Muscle of leg (tissue), 11 donors: ENCODE measurements around the gene DLG2. TPM values are rescaled to one million over a fixed set of nuclear protein-coding genes. Genes with fewer than 3 reads are reported as not detected.

Experiments used
- DNase-seq: peaks from one replicate; pipeline ENCODE4 v3.0.0; 2013
- H3K27ac ChIP-seq: one replicate; pipeline ENCODE4 v1.5.1; 2013; ENCODE audit warnings: mild to moderate bottlenecking, low read length, control low read depth
- H3K27me3 ChIP-seq: one replicate; pipeline ENCODE4 v1.6.1; 2013; ENCODE audit warnings: low read length; ENCODE audit not compliant: control insufficient read depth, insufficient read depth
- H3K36me3 ChIP-seq: one replicate; pipeline ENCODE4 v1.6.1; 2013; ENCODE audit warnings: low read length; ENCODE audit not compliant: control insufficient read depth, insufficient read depth
- H3K4me1 ChIP-seq: one replicate; pipeline ENCODE4 v1.6.1; 2013; ENCODE audit warnings: low read length; ENCODE audit not compliant: control insufficient read depth, insufficient read depth
- H3K4me3 ChIP-seq: one replicate; pipeline ENCODE4 v1.5.1; 2013; ENCODE audit warnings: low read length, control low read depth
- H3K9me3 ChIP-seq: replicated peaks from 2 replicates; pipeline ENCODE4 v1.6.1; 2013; ENCODE audit warnings: low read depth, low read length; ENCODE audit not compliant: control insufficient read depth
- WGBS: methylation state at CpG from one replicate; pipeline ENCODE4 v1.1.5; 2013; ENCODE audit warnings: missing lambda C conversion rate; ENCODE audit not compliant: insufficient coverage; 5-methylcytosine and 5-hydroxymethylcytosine counted together
- polyA plus RNA-seq, 8 donors: library from polyadenylated mRNA; unstranded; fragments of 120-200 nt; gene quantifications; one replicate each; pipeline versions ENCODE4 v1.2.1 to v1.2.3, GENCODE V29; 2013; ENCODE audit warnings: inconsistent platforms in 1 of 8, low replicate concordance in 1 of 8; ENCODE audit not compliant: insufficient read length in 8 of 8, insufficient read depth in 1 of 8
- total RNA-seq: library from RNA; stranded (reverse); fragments of 120-200 nt; gene quantifications from one replicate; pipeline ENCODE4 v1.2.4, GENCODE V29; 2013

Gene DLG2
- total and polyA plus RNA-seq, 9 donors: 6.4 to 19.3 (median 11.0) TPM

- no peaks in the 10 kb centered on the region for H3K9me3 ChIP-seq
- H3K36me3 ChIP-seq: no peaks in the 10 kb centered on the region
These were observed 1094.8 kb downstream of the DLG2 start for GRCh38 chr11:84532364-84532763.

DNA sequence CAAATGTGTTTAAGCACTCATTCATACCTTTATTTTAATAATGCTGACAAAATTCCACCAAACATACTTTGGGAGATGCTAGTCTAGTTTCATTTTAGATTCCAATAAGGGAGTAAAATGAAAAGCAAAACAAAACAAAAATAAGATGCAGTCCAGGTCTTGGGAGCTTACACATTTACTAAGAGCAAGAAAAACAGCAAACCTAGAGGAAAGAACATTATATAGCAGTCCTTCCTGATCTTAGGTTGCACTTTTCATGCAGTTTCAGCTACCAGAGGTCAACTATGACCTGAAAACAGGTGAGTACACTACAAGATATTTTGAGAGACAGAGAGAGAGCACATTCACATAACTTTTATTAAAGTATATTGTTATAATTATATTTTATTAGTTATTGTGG lies 1100.9 kb downstream of the DLG2 start:
- H3K36me3 ChIP-seq: no peaks in the 10 kb centered on the region
- DNase-seq: no peak
- H3K9me3 ChIP-seq: no peaks in the 10 kb centered on the region
- H3K4me3 ChIP-seq: no peak overlapping the region
- no peaks in the 10 kb centered on the region for H3K4me1 ChIP-seq
- H3K27ac ChIP-seq: no peak overlapping the region
- H3K27me3 ChIP-seq: no peaks in the 10 kb centered on the region

More at GRCh38 chr11:84532364-84532763, 1094.8 kb downstream of the DLG2 start:
- Histone ChIP-seq H3K4me1 (no peaks in the 10 kb centered on the region), H3K27ac (no peak overlapping the region), H3K27me3 (no peaks in the 10 kb centered on the region), H3K4me3 (no peak overlapping the region)
- 100% methylated on average over 2 of the region's 4 CpGs for WGBS
- DNase-seq: no peak

- Histone ChIP-seq H3K27ac (no peak overlapping the region), H3K27me3 (no peaks in the 10 kb centered on the region), H3K9me3 (no peaks in the 10 kb centered on the region), H3K36me3 (no peaks in the 10 kb centered on the region), H3K4me3 (no peak overlapping the region), H3K4me1 (no peaks in the 10 kb centered on the region)
- WGBS: no CpG with 5 or more reads among the region's 3 CpGs
- DNase-seq: peak; percentile 35
These were observed 1102.6 kb downstream of the DLG2 start for GRCh38 chr11:84524422-84525051.

- H3K4me3 ChIP-seq: no peak overlapping the region
- no peaks in the 10 kb centered on the region for H3K9me3 ChIP-seq
- DNase-seq: no peak
- H3K4me1 ChIP-seq: no peaks in the 10 kb centered on the region
- no peak overlapping the region for H3K27ac ChIP-seq
- no peaks in the 10 kb centered on the region for H3K27me3 ChIP-seq
- H3K36me3 ChIP-seq: no peaks in the 10 kb centered on the region
These were observed 1104.8 kb downstream of the DLG2 start for GRCh38 chr11:84522331-84522730.

GRCh38 chr11:84518631-84519183 lies 1108.4 kb downstream of the DLG2 start:
- Histone ChIP-seq H3K27me3 (no peaks in the 10 kb centered on the region), H3K27ac (no peak overlapping the region), H3K4me3 (no peak overlapping the region), H3K36me3 (no peaks in the 10 kb centered on the region), H3K4me1 (no peaks in the 10 kb centered on the region), H3K9me3 (no peaks in the 10 kb centered on the region)
- WGBS: no CpG with 5 or more reads among the region's 2 CpGs
- DNase-seq: no peak

DNA sequence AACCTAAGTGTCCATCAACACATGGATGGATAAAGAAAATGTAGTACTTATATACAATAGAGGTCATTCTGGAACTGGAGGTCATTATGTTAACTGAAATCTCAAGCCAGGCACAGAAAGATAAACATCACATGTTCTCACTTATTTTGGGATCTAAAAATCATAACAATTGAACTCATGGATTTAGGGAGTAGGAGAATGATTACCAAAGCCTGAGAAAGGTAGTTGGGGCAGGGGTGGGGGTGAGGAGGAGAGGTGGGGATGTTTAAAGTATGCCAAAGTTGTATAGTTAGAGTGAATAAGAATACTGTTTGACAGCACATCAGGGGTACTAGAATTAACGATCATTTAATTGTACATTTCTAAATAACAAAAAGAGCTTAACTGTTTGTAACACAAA lies 1112.7 kb downstream of the DLG2 start:
- Histone ChIP-seq H3K36me3 (no peaks in the 10 kb centered on the region), H3K27me3 (no peaks in the 10 kb centered on the region), H3K27ac (no peak overlapping the region), H3K4me3 (no peak overlapping the region), H3K9me3 (no peaks in the 10 kb centered on the region), H3K4me1 (no peaks in the 10 kb centered on the region)
- DNase-seq: no peak
- no CpG with 5 or more reads among the region's 1 CpG for WGBS

DNA sequence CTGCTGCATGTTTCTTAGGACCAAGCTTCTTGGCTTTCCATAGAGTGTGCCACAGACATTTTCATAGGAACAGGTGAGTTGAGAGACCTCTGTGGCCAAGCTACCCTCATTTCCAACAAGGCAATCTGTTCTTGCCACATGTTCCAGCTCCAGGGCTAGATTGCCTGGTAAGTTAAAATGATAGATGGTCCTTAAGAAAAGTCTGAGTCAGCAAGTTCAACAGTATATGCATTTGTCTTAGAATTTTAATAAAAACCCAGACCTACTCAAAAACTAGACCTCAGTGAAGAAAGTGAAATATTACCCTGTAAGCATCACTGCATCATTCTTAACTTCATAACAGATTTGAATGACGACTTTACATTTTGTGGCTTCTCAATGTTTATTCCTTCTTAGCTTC lies 1123.6 kb downstream of the DLG2 start:
- H3K4me1 ChIP-seq: no peaks in the 10 kb centered on the region

GRCh38 chr11:84501750-84502149 lies 1125.4 kb downstream of the DLG2 start:
- no peaks in the 10 kb centered on the region for H3K9me3 ChIP-seq
- H3K27ac ChIP-seq: no peak overlapping the region
- no peaks in the 10 kb centered on the region for H3K4me1 ChIP-seq
- no peaks in the 10 kb centered on the region for H3K27me3 ChIP-seq
- H3K4me3 ChIP-seq: no peak overlapping the region
- no peak for DNase-seq
- no peaks in the 10 kb centered on the region for H3K36me3 ChIP-seq

More for the DNA sequence above, 1123.6 kb downstream of the DLG2 start:
- H3K9me3 ChIP-seq: no peaks in the 10 kb centered on the region
- no peak overlapping the region for H3K4me3 ChIP-seq
- no peak overlapping the region for H3K27ac ChIP-seq
- no peak for DNase-seq
- no peaks in the 10 kb centered on the region for H3K27me3 ChIP-seq
- no peaks in the 10 kb centered on the region for H3K36me3 ChIP-seq
- WGBS: no CpG with 5 or more reads among the region's 1 CpG

DNA sequence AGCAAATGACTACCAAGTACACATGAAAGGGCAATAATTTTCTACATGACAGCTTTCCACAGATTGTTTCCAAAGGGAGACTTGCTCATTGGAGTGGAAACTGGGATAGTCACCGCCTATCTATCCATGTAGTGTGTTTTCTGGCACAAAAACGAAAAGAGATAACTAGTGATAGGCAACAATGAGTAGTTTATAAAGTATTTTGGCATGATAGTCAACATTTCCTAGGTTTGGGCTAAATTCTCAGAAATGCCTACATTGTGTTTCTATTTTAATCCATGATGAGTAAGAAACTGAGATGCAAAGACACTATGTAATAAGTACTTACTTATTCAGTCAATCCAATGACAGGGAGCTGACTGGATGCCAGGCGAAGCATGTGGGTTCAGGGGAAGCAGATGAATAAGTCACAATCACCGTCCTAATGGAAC lies 1129.1 kb downstream of the DLG2 start:
- Histone ChIP-seq H3K36me3 (no peaks in the 10 kb centered on the region), H3K4me1 (no peaks in the 10 kb centered on the region), H3K9me3 (no peaks in the 10 kb centered on the region), H3K4me3 (no peak overlapping the region), H3K27me3 (no peaks in the 10 kb centered on the region), H3K27ac (no peak overlapping the region)
- no CpG with 5 or more reads among the region's 4 CpGs for WGBS
- no peak for DNase-seq

DNA sequence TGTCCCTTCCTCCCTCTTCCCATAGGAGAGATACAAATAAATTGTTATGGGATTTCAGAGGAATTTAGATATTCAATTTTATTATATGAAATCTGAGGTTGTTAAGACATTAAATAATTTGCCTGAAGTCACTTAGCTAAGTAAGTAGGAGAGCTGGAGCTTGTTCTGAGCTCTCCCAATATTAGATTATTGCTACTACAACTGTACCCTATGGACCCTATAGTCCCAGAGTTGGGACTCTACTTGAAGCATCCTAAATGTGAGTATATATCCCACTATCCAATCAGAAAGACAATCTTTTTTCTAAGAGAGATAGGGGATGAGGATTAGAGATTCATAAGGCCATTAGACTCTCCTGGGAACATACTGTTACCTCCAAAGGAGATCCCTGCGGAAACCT lies 1130.0 kb downstream of the DLG2 start:
- Histone ChIP-seq H3K27ac (no peak overlapping the region), H3K4me3 (no peak overlapping the region), H3K36me3 (no peaks in the 10 kb centered on the region), H3K27me3 (no peaks in the 10 kb centered on the region), H3K4me1 (no peaks in the 10 kb centered on the region), H3K9me3 (no peaks in the 10 kb centered on the region)
- no CpG with 5 or more reads among the region's 1 CpG for WGBS
- DNase-seq: no peak

GRCh38 chr11:84496122-84496521 lies 1131.0 kb downstream of the DLG2 start:
- H3K36me3 ChIP-seq: no peaks in the 10 kb centered on the region
- WGBS: 80% methylated on average over 1 of the region's 2 CpGs
- no peak overlapping the region for H3K4me3 ChIP-seq
- no peak overlapping the region for H3K27ac ChIP-seq
- H3K9me3 ChIP-seq: no peaks in the 10 kb centered on the region
- no peaks in the 10 kb centered on the region for H3K27me3 ChIP-seq
- H3K4me1 ChIP-seq: no peaks in the 10 kb centered on the region
- DNase-seq: no peak
